ENCODE results near the gene DIABLO.

Gene DIABLO

DNA sequence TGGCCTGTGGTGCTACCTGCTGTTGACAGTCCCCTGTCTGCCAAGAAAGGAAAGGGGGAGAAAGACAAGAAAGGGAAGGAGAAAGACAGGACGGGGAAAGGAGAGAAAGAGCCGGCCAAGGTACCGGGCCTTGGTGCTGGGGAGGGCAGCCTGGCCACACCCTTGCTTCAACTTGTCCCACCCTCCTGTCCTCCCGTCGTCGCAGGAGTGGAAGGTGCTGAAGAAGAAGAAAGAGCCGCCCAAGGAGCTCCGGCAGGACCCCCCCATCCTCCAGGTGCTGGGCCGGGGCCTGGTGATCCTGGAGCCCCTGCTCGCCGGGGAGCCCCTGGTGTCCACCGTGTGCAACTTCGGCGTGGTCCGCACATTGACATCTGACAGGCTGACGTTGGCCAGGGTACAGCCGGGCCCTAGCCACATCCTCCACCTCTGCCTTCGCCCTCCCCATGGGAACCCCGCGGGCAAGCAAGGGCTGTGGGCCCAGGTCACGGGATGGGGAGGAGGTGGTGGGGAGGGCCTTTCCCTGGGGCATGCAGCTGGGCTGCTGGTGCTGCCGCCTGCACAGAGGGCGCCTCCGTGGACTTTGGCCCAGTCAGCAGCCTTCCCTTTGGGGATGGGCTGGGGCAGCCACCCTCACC, 25.2 kb downstream of the DIABLO start:
- Histone ChIP-seq H3K9ac (ENCODE audit: insufficient read length) (no peak overlapping the region), H3K27ac (no peak overlapping the region)

DNA sequence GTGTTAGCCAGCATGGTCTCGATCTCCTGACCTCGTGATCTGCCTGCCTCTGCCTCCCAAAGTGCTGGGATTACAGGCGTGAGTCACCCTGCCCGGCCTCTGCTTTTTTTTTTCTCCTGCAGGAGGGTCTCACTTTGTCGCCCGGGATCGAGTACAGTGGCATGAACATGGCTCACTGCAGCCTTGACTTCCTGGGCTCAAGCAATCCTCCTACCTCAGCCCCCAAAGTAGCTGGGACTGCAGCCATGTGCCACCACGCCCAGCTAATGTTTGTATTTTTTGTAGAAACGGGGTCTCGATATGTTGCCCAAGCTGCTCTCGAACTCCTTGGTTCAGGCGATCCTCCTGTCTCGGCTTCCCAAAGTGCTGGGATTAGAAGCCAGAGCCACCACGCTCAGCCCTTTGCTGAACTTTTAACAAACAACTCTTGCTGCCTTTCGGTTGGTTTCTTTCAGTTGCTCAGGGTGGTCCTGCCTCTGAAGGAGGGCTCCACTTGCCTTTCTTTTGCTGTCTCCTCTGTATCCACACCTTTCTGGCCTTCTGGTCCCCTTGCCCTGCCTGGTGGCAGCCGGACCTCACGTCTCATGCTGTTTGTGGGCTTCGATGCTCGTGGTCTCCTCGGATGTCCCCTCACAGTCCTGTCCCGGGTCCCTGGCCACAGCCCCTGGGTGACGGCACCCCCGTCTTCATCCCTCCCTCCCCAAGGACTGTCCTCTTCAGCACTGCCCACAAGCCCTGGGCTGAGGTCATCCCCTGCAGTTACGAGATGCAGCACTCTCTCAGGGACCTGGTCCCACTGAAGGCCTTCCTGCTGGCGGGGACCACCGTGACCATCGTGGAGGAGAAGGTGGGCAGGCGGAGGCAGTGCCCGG, 26.1 kb downstream of the DIABLO start:
- Histone ChIP-seq H3K36me3 (ENCODE audit: insufficient read depth, low read length) (no peaks in the 10 kb centered on the region), H3K4me3 (peak overlapping the region; percentile 57; the same call in 1 of the 2 replicates), H3K9me3 (ENCODE audit: low read depth, low read length) (no peaks in the 10 kb centered on the region; the same call in 1 of the 2 replicates), H3K9ac (ENCODE audit: insufficient read length) (no peak overlapping the region), H3K27ac (no peak overlapping the region)
- DNase-seq (ENCODE audit: low read depth, low spot score): no peak
- no peak for TF ChIP-seq POLR2AphosphoS5 (IDR thresholded peaks at IDR 0.05; ENCODE audit: borderline replicate concordance, low read depth, low read length)

More for the DNA sequence above, 25.2 kb downstream of the DIABLO start:
- DNase-seq (ENCODE audit: low read depth, low spot score): no peak
- no peak for TF ChIP-seq EZH2 (IDR thresholded peaks at IDR 0.05)
- no peak for TF ChIP-seq FOXP2 (optimal IDR thresholded peaks at IDR 0.05; ENCODE audit: control extremely low read depth, extremely low read length, insufficient read depth)
- TF ChIP-seq POLR2AphosphoS5 (IDR thresholded peaks at IDR 0.05; ENCODE audit: borderline replicate concordance, low read depth, low read length): no peak
- Histone ChIP-seq H3K4me3 (no peak overlapping the region), H3K36me3 (ENCODE audit: insufficient read depth, low read length) (no peaks in the 10 kb centered on the region), H3K9me3 (ENCODE audit: low read depth, low read length) (no peaks in the 10 kb centered on the region)

DNA sequence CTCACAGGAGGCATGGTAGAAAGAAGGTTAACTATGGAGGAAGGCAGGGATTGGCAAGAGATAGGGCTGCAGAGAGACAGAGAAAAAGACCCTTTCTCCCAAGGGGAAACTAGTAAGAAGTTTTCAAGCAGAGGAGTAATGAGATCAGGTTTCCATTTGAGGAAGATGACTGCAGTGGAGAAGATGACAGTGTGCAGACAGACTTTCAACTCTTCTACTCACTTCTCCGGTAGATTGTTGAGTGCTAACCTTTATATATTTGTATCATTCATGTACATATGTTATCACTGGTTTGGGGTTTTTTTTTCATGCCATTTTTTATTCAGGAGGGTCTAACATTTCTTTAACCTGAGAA, 28.3 kb downstream of the DIABLO start:
- TF ChIP-seq POLR2AphosphoS5 (IDR thresholded peaks at IDR 0.05; ENCODE audit: borderline replicate concordance, low read depth, low read length): no peak
- no peak for TF ChIP-seq EZH2 (IDR thresholded peaks at IDR 0.05)
- no peak for TF ChIP-seq FOXP2 (optimal IDR thresholded peaks at IDR 0.05; ENCODE audit: control extremely low read depth, extremely low read length, insufficient read depth)
- no peak overlapping the region for H3K4me3 ChIP-seq
- no peak overlapping the region for H3K9ac ChIP-seq (ENCODE audit: insufficient read length)
- no peak for DNase-seq (ENCODE audit: low read depth, low spot score)
- H3K9me3 ChIP-seq (ENCODE audit: low read depth, low read length): no peaks in the 10 kb centered on the region; the same call in 1 of the 2 replicates
- no peak overlapping the region for H3K27ac ChIP-seq
- no peaks in the 10 kb centered on the region for H3K36me3 ChIP-seq (ENCODE audit: insufficient read depth, low read length)

DNA sequence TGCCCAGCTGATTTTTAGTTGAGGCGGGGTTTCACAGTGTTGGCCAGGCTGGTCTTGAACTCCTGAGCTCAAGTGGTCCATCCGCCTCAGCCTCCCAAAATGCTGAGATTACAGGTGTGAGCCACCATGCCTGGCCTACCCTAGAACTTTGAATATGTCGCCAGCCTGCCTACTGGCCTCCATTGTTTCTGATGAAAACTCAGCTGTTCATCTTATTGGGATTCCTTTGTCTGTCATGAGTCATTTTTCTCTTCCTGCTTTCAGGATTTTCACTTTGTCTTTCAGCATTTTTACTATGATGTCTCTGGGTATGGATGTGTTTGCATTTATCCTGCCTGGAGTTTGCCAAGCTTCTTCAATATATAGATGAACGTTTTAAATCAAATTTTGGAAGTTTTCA, 30.4 kb downstream of the DIABLO start:
- no peak for DNase-seq (ENCODE audit: low read depth, low spot score)
- Histone ChIP-seq H3K36me3 (ENCODE audit: insufficient read depth, low read length) (no peaks in the 10 kb centered on the region), H3K27ac (no peak overlapping the region), H3K9me3 (ENCODE audit: low read depth, low read length) (no peaks in the 10 kb centered on the region; the same call in 1 of the 2 replicates), H3K4me3 (no peak overlapping the region), H3K9ac (ENCODE audit: insufficient read length) (no peak overlapping the region)
- TF ChIP-seq FOXP2 (optimal IDR thresholded peaks at IDR 0.05; ENCODE audit: control extremely low read depth, extremely low read length, insufficient read depth) (no peak), EZH2 (IDR thresholded peaks at IDR 0.05) (no peak), POLR2AphosphoS5 (IDR thresholded peaks at IDR 0.05; ENCODE audit: borderline replicate concordance, low read depth, low read length) (no peak)

DNA sequence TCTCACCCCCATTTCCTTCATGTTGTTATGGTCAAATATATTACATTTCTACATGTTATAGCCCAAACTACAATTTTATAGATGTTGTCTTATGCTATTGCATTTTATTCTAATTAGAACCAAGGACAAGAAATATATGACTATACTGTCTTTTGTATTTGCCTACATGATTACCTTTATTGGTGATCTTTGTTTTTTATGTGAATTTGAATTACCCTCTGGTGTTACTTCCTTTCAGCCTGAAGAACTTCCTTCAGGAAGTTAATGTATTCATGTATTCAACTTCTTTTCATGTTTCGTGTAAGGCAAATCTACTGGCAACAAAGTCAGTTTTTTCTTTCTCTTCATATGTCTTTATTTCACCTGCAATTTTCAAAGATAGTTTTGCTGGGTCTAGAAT, 31.0 kb downstream of the DIABLO start:
- TF ChIP-seq POLR2AphosphoS5 (IDR thresholded peaks at IDR 0.05; ENCODE audit: borderline replicate concordance, low read depth, low read length) (no peak), EZH2 (IDR thresholded peaks at IDR 0.05) (no peak), FOXP2 (optimal IDR thresholded peaks at IDR 0.05; ENCODE audit: control extremely low read depth, extremely low read length, insufficient read depth) (no peak)
- DNase-seq (ENCODE audit: low read depth, low spot score): no peak
- H3K36me3 ChIP-seq (ENCODE audit: insufficient read depth, low read length): no peaks in the 10 kb centered on the region
- H3K27ac ChIP-seq: no peak overlapping the region
- H3K9me3 ChIP-seq (ENCODE audit: low read depth, low read length): no peaks in the 10 kb centered on the region; the same call in 1 of the 2 replicates
- H3K4me3 ChIP-seq: no peak overlapping the region
- H3K9ac ChIP-seq (ENCODE audit: insufficient read length): no peak overlapping the region

DNA sequence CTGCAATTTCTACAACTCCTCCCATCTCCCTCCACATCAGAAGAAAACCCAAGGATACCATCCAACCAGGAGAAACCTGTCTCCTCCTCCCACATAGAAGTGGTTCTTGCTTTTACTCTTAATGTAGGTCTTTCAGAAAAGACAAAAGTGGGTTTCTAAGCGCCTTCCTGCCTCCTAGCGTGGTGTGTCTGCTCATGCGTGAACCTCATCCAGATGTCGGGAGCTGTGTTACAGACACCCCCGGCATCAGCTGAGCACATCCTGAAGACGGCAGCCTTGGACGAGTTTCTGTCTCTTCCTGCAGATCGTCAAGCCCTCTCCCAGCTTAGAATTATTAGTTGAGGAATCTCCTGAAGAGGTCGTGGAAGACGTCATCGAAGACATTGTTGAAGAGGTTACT, 33.4 kb downstream of the DIABLO start:
- H3K9ac ChIP-seq (ENCODE audit: insufficient read length): no peak overlapping the region
- H3K36me3 ChIP-seq (ENCODE audit: insufficient read depth, low read length): no peaks in the 10 kb centered on the region
- DNase-seq (ENCODE audit: low read depth, low spot score): no peak

DNA sequence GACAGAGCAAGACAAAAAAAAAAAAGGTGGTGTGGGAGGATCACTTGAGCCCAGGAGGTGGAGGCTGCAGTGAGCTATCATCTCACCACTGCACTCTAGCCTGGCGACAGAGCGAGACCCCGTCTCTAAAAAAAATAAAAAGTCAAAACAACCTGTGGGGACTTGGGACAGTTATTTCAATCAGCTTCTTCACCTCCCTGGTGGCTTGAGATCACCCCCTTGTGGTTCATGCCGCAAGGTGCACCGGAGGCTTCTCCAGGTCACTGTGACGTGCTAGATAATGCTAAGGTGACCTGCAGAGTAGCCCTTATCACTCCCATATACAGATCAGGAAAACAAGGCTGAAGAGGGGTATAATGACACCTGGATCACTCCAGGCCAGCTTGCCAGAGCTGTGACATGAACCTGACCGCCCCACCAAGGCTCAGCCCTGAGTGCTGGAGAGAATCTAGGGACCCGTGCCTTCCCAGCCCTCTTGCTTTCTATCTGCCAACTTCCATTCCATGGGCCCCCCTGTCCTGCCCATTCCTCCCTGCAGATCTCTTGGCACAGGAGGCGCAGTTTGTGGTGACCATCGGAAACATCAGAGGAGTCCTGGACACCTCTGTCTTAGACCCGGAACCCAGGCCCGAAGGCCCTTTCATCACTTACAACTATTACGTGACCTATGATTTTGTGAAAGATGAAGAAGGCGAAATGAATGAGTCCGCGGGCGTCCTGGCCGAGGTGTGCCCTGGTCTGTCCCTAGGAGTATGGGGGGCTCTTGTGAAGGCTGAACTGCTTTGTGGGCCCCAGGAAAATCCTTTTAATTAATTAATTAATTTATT, 34.8 kb downstream of the DIABLO start:
- H3K9me3 ChIP-seq (ENCODE audit: low read depth, low read length): no peaks in the 10 kb centered on the region; the same call in 1 of the 2 replicates
- DNase-seq (ENCODE audit: low read depth, low spot score): no peak
- H3K27ac ChIP-seq: no peak overlapping the region
- TF ChIP-seq FOXP2 (optimal IDR thresholded peaks at IDR 0.05; ENCODE audit: control extremely low read depth, extremely low read length, insufficient read depth) (no peak), POLR2AphosphoS5 (IDR thresholded peaks at IDR 0.05; ENCODE audit: borderline replicate concordance, low read depth, low read length) (no peak), EZH2 (IDR thresholded peaks at IDR 0.05) (no peak)
- H3K9ac ChIP-seq (ENCODE audit: insufficient read length): no peak overlapping the region
- H3K4me3 ChIP-seq: no peak overlapping the region
- H3K36me3 ChIP-seq (ENCODE audit: insufficient read depth, low read length): no peaks in the 10 kb centered on the region

More for the DNA sequence above, 33.4 kb downstream of the DIABLO start:
- no peak overlapping the region for H3K27ac ChIP-seq
- H3K4me3 ChIP-seq: no peak overlapping the region
- TF ChIP-seq FOXP2 (optimal IDR thresholded peaks at IDR 0.05; ENCODE audit: control extremely low read depth, extremely low read length, insufficient read depth) (no peak), EZH2 (IDR thresholded peaks at IDR 0.05) (no peak), POLR2AphosphoS5 (IDR thresholded peaks at IDR 0.05; ENCODE audit: borderline replicate concordance, low read depth, low read length) (no peak)
- no peaks in the 10 kb centered on the region; the same call in 1 of the 2 replicates for H3K9me3 ChIP-seq (ENCODE audit: low read depth, low read length)

Measured in SK-N-MC (cell line).